GM21825 (cell line): ENCODE measurements around the gene GRB14.
"Not testable (repeated sequence)": the region's sequence is repeated elsewhere in the genome, so short reads cannot be mapped to it uniquely, and the experiment has no call there.

Experiments
- ATAC-seq: cut with Tn5 transposase; IDR thresholded peaks from one replicate; pipeline ENCODE4 v1.9.1; 2021; ENCODE audit warnings: mild to moderate bottlenecking, moderate library complexity; ENCODE audit not compliant: unreplicated experiment

GRB14 gene

DNA sequence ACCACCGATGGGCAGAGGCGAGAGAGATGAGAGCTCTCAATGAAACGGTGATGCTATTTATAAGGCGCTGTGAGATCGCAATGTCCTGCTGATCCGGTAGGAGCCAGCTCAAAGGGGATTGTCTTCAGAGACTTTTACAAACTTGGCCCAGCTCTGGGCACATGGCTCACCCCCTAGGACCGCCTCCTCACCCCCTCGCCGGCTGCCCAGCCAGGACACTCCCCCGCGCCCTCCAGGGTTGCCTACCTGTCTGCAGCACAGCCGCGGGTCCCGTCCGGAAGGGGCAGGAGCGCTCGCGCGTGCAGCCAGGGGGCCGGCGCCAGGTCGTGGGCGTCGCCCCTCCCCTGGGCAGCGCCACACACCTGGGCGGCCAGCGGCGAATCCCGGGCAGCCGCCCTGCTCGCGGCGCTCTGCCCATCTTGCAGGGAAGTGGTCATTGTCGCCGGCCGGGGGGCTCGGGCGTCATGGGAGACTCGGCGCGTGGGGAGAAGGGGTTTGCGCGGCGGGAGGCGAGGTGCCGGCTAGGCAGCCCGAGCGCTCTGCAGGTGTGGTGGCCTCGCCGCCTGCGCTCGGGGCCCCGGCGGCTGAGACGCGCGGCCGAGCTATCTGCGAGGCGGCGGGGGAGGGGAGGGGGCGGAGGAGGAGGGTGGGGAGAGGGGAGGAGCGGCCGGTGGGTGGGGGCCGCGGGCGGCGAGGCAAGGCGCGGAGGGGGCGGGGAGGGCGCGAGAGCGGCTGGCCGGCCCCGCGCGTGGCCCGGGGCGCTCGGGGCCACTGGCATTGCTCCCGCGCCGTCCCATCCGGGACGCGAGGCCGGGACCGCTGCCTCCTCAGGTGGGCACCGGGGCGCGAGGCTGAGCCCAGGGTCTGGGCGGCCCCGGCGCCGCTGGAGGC is at the start of gene GRB14:
Gene GRB14, minus strand, starts transcription at position 610 of the 891 bp plus-strand sequence. Its CDS starts 173 bp downstream, at position 437.
- ATAC-seq, result no peak

DNA sequence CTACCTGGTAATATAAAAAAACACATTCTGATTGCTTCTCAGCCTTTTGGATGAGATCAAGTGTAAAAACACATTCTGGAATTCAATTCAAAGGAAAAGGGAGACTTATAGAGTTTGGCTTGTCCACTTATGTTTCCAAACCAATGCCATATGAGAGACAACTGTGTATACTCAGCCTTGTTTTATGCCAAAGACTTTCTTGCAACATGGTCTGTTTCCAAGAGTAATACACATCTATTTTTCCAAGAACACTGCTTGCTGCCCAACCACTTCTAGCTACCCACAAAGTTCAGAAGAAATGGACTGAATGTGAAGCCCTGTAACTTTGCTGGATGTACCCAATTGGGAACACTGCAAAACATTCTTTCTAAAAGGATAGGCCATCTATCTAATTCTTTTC is 48.0 kb upstream of the GRB14 start:
- no peak for ATAC-seq

DNA sequence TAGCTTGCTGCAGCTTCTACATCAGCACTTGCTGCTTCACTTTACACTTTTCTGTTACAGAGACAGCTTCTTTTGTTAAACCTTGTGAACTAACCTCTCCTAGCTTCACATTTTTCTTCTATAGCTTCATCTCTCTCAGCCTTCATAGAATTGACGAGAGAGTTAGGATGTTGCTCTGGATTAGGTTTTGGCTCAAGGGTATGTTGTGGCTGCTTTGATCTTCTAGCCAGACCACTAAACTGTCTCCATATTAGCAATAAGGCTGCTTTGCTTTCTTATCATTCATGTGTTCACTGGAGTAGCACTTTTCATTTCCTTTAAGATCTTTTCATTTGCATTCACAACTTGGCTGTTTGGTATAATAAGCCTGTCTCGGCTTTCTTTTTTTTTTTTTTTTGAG is 46.3 kb upstream of the GRB14 start:
- no peak for ATAC-seq

DNA sequence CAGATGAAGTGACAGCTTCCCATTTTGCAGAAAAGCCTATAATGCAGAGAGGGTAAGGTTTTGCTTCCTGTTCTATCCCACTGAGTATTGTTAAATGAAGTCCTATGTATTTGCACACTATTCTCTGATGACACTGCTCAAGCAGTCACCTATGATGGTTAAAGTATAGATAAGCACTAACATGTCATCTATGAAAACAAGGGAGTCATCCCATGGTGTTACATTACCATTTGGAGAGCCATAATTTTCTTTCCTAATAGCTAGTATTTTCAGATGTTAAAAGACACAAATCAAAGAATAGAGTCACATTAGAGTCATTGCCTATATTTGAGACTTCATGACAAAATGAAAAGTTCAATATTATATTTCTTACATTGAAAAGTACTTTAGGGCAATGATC is 42.8 kb upstream of the GRB14 start:
- no peak for ATAC-seq

DNA sequence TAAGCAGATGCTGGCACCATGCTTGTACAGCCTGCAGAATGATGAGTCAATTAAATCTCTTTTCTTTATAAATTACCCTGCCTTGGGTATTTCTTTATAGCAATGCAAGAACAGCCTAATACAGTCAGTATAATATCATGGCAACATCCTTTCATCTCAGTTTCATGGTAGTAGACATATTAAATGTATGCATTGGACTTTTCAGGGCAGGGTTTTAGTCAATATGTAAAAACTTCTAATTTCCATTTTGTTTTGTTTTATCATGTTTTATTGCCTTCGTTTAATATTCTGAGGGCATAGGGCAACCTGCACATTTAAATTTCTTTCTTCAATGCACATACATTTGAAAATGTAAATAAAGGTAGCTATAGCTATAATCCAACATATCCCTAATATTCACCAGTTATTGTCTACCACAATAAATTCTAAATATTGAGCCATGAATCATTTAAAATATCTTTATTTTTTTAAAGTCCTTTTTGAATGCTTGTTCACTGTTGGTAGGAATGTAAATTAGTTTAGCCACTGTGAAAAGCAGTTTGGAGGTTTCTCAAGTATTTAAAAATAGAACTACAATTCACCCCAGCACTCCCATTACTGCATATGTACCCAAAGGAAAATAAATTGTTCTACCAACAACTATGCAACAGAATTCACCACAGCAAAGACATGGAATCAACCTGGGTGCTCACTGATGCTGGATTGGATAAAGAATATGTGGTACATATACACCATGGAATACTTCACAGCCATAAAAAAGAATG is 41.8 kb upstream of the GRB14 start:
- ATAC-seq, result no peak

DNA sequence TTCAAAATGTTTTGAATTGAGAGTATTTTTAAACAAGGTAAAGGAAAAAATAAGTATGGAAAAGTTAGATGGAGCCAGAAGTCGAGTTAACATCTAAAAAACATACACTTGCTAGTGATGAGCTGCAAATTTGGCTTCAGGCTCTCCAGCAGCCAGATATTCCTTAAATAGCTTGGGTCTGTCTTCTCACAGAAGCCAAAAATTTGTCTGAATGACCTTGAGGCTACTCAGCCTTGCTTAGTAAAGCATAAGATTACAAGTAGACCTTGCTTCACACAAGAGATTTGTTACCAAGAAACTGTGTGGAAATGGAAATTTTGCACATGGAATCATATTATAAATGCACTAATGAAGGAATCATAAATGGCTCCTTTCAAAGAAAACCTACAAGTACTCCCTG is 40.8 kb upstream of the GRB14 start:
- ATAC-seq, result no peak

DNA sequence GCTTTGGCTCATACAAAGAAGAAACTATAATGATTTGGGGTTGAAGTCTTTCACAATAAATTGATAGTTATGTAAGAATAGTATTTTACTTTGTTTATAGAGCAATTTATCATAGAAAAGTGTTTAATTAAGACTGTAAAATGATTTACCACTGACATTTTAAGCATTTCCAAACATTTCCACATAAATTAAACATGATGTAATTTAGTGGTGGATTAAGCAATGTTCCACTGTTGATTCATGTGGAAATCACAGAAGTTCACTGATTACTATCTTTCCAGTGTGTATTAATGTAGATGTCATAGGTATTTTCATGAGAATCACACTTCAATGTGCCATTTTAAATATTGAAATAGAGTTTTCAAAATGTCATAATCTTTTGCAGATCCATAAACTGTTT is 40.1 kb upstream of the GRB14 start:
- ATAC-seq, result no peak

DNA sequence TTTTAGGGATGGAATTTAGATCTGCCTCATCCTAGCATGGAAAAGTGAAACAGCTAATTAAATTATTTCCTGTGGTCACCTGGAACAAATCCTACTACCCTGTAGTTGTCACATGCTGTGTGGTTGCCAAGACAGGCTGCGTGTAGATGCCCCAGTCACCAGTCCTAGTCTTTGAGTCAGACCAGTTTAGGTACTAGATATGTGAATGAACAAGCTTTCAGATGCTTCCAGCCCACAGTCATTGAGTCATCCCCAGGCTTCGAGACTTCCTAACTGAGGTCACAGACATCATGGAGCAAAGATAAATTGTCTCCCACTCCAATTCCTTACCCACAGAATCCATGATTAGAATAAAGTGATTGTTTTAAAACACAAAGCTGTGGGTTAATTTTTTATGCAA is 35.8 kb upstream of the GRB14 start:
- ATAC-seq, result no peak

DNA sequence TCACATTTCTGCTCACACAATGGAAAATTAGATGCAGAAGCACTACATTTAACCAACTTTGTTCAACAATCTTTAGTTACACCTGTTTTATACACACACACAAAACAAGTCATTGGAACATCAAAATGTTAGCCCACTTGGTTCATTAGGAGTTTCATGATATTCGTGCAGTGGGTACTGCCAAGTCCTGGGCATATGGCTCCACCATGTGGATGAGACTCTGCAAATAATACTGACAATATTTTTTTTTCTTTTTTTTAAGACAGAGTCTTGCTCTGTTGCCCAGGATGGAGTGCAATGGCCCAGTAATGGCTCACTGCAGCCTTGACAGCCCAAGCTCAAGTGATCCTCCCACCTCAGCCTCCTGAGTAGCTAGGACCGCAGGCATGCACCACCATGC is 34.5 kb upstream of the GRB14 start:
- no peak for ATAC-seq

DNA sequence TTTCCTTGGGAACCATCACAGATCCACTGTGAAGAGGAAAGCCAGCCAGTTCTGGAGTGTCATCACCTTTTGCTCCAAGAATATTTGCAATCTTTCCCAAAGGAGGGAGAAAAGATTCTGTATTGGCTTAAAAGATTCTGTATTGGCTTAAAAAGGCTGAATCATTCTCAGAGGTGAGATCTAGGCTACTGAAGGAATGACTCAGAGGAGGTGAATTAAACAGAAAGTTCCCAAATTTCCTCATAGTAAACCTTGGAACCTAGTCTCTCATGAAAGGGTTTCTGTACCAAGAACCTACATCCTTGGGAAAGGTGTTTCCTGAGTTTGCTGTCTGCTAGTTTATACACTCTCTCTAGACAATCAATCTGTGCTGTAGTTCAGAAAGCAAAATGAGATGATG is 34.1 kb upstream of the GRB14 start:
- ATAC-seq, result no peak

DNA sequence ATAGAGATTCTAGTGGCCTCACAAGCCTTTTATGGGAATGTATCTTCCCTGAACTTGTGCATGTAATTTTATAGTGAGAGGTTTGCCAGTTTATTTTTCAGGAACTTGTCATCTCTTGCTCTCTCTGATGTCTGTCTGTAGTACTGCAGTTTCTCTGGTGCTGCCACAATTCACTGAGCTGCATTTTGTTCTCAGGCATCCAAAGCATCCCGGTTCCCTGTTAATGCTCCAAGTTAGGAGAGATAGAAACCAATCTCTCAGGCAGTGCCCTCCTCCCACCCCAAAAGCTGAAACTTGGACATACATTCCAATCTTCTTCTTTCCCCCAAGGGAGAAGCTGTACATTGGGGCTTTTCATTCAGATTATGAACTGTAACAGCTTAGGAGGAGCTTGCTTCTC is 30.1 kb upstream of the GRB14 start:
- ATAC-seq, result no peak

DNA sequence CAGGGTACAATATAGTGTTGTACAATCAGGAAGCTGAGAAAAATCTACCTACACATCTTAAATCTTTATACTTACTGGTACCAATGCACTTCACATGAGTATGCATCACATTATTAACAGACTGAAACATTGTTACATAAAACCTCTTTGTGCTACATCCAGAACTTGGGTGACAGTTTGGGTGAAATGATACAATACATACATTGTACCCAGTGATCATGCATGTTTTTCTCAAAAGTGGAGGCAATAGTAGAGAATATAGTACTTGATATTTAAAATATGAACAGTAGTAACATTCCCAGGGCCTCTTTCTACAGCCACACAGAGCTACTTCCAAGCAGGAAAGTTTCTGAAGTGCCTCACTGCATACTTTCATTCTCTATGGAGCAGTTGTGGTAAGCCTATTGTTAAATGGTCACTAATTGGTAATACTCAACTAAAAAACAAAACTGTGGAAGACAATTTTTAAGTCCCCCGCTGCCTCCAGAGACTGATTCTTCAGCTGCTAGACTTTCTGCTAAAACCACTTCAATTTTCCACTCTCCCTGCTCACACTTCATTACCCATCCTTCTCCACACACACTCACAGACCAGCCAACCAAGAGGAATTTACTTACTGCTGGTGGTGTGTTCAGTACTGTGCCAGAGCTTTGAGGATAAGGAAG is 22.9 kb upstream of the GRB14 start:
- no peak for ATAC-seq

DNA sequence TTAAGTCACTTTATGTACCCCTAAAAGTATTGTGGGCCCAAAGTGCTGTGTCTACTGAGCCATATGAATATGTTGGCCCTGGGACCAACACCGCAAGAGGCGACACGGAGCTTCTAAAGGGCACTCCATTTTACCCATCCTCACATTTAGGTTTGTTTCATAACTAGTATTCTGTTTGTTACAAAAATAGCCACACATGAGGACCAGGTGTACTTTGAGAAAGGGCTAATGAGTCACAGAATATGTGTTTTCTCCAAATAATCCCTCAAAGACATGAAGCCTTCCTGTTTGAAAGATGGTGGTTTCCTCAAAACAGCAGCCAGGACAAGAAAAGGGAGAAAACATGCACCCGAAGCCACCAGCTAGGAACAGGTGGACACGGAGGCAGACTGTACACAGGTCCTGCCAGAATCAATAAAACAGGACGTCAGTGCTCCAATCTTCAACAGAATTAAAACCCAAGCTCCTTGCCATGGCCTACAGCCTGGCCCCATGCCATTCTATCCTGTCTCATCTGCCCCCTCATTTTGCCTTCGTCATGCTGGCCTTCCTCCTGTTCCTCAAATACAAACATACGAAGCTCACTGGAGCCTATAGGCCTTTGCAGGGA is 21.8 kb upstream of the GRB14 start:
- no peak for ATAC-seq

DNA sequence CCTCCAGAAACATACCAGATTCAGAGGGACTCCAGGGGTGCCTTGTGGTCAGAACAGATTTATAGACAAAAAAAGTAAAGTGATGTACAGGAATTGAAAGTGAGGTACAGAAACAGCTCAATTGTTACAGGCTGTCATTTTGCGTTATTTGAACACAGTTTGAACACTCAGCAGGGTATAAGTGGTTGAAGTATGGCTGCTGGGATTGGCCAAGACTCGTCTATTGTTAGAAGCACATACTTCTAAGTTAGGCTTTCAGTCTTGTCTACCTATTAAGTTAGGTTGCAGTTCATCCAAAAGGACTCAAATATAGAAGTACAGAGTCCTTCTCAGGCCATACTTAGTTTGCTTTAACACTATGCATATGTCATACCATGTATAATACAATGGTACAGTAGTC is 21.0 kb upstream of the GRB14 start:
- ATAC-seq, result no peak

DNA sequence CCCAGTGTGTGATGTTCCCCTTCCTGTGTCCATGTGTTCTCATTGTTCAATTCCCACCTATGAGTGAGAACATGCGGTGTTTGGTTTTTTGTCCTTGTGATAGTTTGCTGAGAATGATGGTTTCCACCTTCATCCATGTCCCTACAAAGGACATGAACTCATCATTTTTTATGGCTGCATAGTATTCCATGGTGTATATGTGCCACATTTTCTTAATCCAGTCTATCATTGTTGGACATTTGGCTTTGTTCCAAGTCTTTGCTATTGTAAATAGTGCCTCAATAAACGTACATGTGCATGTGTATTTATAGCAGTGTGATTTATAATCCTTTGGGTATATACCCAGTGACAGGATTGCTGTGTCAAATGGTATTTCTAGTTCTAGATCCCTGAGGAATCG is 7.0 kb upstream of the GRB14 start:
- ATAC-seq, result not testable (repeated sequence)

DNA sequence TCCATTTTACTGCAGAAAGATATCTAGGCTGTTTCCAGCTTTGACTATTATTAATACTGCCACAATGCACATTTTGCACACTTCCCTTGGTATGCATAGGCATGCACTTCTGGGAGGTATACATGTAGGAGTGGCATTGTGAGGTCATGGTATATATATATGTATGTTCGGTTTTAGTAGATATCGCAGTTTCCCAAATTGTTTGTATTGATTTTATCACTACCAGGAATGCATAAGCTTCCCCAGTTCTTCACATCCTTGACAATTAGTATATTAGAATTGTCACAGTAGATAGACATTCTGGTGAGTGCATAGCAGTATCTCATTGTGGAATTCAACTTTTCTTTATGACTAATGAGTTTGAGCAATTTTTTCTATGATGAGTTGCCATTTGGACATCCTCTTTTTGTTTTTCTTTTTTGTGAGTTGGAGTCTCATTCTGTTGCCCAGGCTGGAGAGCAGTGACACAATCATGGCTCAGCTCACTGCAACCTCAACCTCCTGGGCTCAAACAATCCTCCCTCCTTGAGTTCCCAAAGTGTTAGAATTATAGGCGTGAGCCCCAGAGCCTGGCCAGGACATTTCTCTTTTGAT is 4.2 kb upstream of the GRB14 start:
- ATAC-seq, result no peak

DNA sequence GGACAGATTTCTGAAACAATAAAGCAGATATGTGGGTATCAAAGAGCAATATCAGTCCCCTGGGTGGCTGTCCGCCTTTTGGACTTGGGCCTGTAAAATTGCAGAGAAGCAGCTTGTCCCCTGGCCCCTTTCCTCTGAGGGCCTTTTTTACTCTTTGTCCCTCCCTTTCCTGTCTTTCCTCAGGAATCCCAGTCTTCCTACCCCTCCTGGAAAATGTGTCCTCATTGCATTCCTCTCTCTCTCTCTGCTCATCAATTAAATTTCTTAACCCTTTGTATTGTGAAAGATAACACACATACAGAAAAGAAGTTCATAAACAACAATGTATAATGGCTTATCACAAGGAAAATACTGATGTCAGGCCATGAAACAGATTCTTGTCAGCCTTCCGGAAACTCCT is 3.0 kb upstream of the GRB14 start:
- ATAC-seq, result no peak

DNA sequence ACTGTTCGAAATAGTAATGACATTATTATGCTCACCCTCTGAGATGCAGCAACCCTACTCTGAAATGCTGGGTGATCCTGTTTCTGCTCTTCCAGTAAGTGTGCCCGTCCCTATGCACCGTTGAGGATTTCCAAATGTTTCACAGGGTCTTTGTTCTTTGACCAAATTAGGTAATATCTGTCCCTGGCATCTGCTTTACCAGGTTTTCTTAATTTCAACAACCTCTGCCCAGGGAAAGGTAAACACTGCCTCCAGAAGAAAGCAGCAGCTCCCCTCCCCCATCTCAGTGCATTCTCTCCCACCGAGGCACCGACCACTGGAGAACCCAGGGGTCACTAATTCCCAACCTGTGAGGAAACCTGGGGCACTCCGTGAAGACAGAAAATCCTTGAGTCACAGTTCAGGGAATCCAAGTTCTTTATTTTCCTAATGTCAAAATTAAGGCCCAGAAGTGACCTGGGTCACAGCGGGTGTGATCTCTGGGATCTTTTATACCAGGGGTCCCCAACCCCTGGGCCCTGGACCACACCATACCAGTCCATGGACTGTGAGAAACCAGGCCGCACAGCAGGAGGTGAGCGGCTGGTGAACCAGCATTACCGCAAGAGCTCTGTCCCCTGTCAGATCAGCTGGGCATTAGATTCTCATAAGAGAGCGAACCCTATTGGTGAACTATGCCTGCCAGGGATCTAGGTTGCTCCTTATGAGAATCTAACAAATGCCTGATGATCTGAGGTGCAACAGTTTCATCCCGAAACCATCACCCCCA is 1.2 kb upstream of the GRB14 start:
- no peak for ATAC-seq

DNA sequence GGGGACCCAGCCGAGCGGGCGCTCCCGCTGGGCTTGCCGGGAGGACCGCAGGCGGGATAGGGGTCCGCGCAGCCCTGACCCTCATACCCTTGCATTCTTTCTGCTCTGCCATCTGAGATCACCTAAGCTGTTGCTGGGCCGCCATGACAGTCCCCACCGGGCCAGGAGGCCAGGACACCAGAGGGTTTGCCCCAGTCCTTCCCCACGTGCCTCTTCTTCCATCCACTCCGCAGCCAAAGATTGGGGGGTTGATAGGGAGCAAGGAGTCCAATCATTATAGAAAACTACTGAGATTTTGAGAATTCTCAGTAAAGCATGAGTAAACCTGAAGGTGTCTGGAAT is 453 bp upstream of the GRB14 start:
- ATAC-seq, result no peak

DNA sequence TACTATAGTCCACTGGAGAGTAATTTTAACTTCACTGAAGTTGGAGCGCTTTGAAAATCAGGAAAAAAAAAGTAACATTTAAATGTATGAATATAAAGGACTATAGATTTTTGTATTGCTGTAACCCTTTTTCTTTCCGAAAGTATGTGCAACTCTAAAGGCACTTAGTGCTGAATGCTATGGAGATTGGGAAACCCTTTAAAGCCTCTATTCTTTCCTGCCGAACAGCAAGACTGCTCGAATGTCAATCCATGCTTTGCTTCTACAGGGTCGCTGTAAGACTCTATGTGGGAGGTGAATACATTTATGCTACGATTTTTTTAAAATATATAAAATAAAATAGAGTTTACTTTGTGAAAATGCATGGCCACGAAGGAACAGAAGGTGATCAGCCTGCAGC is 825 bp downstream of the GRB14 start:
- ATAC-seq, result no peak
